KMS-11 (cell line): ENCODE measurements around the gene ZBTB1.

Source experiments
- H2AFZ ChIP-seq: fragments of 200-600 bp; sonication (generic); 2 replicates; pipeline ENCODE4 v1.6.1; 2016; ENCODE audit warnings: antibody characterized with exemption, mixed run types, low read depth
- H3K27ac ChIP-seq: fragments of 200-600 bp; sonication (generic); 2 replicates; pipeline ENCODE4 v1.6.1; 2016; ENCODE audit warnings: mild to moderate bottlenecking, mixed run types
- H3K27me3 ChIP-seq: fragments of 200-600 bp; sonication (generic); 2 replicates; pipeline ENCODE4 v1.6.1; 2017; ENCODE audit warnings: mild to moderate bottlenecking, low read depth, mixed run types, moderate library complexity; ENCODE audit not compliant: insufficient read depth
- H3K36me3 ChIP-seq: fragments of 200-600 bp; sonication (generic); 2 replicates; pipeline ENCODE4 v1.6.1; 2017; ENCODE audit warnings: mild to moderate bottlenecking, mixed run types; ENCODE audit not compliant: insufficient read depth
- H3K4me1 ChIP-seq: fragments of 200-600 bp; sonication (generic); 2 replicates; pipeline ENCODE4 v1.6.1; 2016; ENCODE audit warnings: mild to moderate bottlenecking, low read depth, mixed run types; ENCODE audit not compliant: poor library complexity, severe bottlenecking
- H3K4me2 ChIP-seq: fragments of 200-600 bp; sonication (generic); 2 replicates; pipeline ENCODE4 v1.7.0; 2016; ENCODE audit warnings: mild to moderate bottlenecking, mixed run types
- H3K4me3 ChIP-seq: fragments of 200-600 bp; sonication (generic); IDR thresholded peaks from 2 replicates; pipeline ENCODE4 v1.6.1; 2017; ENCODE audit warnings: low read depth, low read length, mixed read lengths; ENCODE audit not compliant: insufficient read depth
- H3K79me2 ChIP-seq: fragments of 200-600 bp; sonication (generic); 2 replicates; pipeline ENCODE4 v1.6.1; 2016; ENCODE audit warnings: low read depth, mixed run types; ENCODE audit not compliant: insufficient read depth
- H3K9ac ChIP-seq: fragments of 200-600 bp; sonication (generic); 2 replicates; pipeline ENCODE4 v1.6.1; 2016; ENCODE audit warnings: mild to moderate bottlenecking, mixed run types
- H4K20me1 ChIP-seq: fragments of 200-600 bp; sonication (generic); 2 replicates; pipeline ENCODE4 v1.6.1; 2016; ENCODE audit warnings: mild to moderate bottlenecking, mixed run types; ENCODE audit not compliant: insufficient read depth
- TF ChIP-seq, protein P1 (sequence below): fragments of 200-600 bp; sonication (generic); conservative IDR thresholded peaks from 2 replicates; pipeline ENCODE4 v1.6.1; 2017; ENCODE audit warnings: low read depth, mild to moderate bottlenecking, antibody characterized with exemption, low read length, moderate library complexity, mixed read lengths

The ZBTB1 gene

DNA sequence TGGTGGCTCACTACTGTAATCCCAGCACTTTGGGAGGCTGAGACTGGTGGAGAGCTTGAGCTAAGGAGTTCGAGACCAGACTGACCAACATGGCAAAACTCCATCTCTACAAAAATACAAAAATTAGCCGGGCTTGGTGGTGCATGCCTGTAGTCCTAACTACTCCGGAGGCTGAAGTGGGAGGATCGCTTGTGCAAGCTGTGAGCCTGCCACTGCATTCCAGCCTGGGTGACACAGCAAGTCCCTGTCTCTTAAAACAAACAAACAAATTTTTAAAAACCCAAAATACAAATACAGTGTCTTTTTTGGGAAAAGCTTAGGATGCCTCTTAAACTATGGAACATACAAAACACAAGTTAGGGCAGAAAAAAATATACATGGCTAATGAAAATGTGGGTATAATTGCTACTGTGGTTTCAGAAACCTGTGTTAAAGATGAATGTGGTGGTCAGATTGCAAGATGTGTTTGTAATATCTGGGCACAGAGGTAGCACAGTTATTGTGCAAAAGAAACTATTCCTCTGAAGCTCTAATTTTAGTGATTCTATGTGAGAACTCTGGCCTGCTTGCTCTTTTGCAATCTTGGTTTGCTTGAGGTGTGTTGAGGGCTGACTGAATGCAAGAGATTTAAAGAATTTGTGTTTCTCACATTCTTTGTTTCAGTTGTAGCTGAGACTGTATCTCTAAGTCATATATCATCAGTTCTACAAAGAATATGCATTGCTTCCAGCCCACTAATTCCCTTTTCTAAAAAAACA is 32.1 kb downstream of the ZBTB1 start:
- Histone ChIP-seq H3K4me3 (no peak overlapping the region), H3K36me3 (no peaks in the 10 kb centered on the region), H3K4me1 (peaks cover 30% of the 10 kb centered on the region), H4K20me1 (no peaks in the 10 kb centered on the region), H3K9ac (no peak overlapping the region), H3K4me2 (peak overlapping the region; percentile 29; the same call in 1 of the 2 replicates), H3K27me3 (no peaks in the 10 kb centered on the region), H2AFZ (no peak overlapping the region), H3K27ac (peak overlapping the region; percentile 48), H3K79me2 (no peaks in the 10 kb centered on the region)
- TF ChIP-seq, protein P1, sequence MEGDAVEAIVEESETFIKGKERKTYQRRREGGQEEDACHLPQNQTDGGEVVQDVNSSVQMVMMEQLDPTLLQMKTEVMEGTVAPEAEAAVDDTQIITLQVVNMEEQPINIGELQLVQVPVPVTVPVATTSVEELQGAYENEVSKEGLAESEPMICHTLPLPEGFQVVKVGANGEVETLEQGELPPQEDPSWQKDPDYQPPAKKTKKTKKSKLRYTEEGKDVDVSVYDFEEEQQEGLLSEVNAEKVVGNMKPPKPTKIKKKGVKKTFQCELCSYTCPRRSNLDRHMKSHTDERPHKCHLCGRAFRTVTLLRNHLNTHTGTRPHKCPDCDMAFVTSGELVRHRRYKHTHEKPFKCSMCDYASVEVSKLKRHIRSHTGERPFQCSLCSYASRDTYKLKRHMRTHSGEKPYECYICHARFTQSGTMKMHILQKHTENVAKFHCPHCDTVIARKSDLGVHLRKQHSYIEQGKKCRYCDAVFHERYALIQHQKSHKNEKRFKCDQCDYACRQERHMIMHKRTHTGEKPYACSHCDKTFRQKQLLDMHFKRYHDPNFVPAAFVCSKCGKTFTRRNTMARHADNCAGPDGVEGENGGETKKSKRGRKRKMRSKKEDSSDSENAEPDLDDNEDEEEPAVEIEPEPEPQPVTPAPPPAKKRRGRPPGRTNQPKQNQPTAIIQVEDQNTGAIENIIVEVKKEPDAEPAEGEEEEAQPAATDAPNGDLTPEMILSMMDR: no peak

DNA sequence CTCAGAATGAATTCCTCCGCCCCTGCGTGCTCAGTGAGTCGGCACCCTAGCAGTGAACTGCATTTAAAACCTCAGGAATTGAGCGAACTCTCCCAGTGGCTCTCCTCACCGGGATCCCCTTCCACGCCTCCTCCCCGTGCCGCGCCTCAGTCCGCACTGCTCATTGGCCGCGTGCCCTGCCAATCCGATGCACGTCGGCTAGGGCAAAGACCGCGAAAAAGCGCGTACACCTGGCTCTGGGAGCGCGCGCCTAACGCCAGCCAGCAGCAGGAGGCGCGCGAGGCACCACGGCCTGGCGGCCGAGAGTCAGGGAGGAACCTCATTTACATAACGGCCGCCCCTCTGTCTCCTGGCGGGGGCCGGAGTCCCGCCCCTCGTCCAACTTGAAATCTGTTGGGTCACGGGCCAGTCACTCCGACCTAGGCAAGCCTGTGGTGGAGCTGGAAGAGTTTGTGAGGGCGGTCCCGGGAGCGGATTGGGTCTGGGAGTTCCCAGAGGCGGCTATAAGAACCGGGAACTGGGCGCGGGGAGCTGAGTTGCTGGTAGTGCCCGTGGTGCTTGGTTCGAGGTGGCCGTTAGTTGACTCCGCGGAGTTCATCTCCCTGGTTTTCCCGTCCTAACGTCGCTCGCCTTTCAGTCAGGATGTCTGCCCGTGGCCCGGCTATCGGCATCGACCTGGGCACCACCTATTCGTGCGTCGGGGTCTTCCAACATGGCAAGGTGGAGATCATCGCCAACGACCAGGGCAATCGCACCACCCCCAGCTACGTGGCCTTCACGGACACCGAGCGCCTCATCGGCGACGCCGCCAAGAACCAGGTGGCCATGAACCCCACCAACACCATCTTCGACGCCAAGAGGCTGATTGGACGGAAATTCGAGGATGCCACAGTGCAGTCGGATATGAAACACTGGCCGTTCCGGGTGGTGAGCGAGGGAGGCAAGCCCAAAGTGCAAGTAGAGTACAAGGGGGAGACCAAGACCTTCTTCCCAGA is 35.9 kb downstream of the ZBTB1 start, which contains the start of gene HSPA2:
HSPA2 (plus strand) TSS at position 534 of the 995 bp plus-strand sequence; CDS start at position 643, 109 bp downstream.
- Histone ChIP-seq H3K36me3 (no peaks in the 10 kb centered on the region), H3K4me1 (peaks cover 24% of the 10 kb centered on the region), H3K4me2 (peak within 1 kb of the TSS; percentile 51), H4K20me1 (no peaks in the 10 kb centered on the region), H3K4me3 (no peak within 1 kb of the TSS), H3K79me2 (no peaks in the 10 kb centered on the region), H3K27ac (peak within 1 kb of the TSS; percentile 63), H3K27me3 (no peaks in the 10 kb centered on the region), H3K9ac (peak within 1 kb of the TSS; percentile 62), H2AFZ (peak within 1 kb of the TSS; percentile 88)
- TF ChIP-seq, protein P1: 0 out of 2 replicates have a peak, but pooled peaks have one; percentile 46

DNA sequence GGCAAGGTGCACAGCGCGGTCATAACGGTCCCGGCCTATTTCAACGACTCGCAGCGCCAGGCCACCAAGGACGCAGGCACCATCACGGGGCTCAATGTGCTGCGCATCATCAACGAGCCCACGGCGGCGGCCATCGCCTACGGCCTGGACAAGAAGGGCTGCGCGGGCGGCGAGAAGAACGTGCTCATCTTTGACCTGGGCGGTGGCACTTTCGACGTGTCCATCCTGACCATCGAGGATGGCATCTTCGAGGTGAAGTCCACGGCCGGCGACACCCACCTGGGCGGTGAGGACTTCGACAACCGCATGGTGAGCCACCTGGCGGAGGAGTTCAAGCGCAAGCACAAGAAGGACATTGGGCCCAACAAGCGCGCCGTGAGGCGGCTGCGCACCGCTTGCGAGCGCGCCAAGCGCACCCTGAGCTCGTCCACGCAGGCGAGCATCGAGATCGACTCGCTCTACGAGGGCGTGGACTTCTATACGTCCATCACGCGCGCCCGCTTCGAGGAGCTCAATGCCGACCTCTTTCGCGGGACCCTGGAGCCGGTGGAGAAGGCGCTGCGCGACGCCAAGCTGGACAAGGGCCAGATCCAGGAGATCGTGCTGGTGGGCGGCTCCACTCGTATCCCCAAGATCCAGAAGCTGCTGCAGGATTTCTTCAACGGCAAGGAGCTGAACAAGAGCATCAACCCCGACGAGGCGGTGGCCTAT is 36.8 kb downstream of the ZBTB1 start:
- no peaks in the 10 kb centered on the region for H3K27me3 ChIP-seq
- no peak overlapping the region for H3K9ac ChIP-seq
- no peak overlapping the region for H2AFZ ChIP-seq
- no peaks in the 10 kb centered on the region for H4K20me1 ChIP-seq
- H3K36me3 ChIP-seq: no peaks in the 10 kb centered on the region
- H3K4me3 ChIP-seq: no peak overlapping the region
- H3K4me2 ChIP-seq: no peak overlapping the region
- TF ChIP-seq, protein P1: no peak
- H3K4me1 ChIP-seq: peaks cover 18% of the 10 kb centered on the region
- H3K27ac ChIP-seq: no peak overlapping the region
- H3K79me2 ChIP-seq: no peaks in the 10 kb centered on the region
